Measurements from ENCODE around the gene COX7B2.

Gene COX7B2

DNA sequence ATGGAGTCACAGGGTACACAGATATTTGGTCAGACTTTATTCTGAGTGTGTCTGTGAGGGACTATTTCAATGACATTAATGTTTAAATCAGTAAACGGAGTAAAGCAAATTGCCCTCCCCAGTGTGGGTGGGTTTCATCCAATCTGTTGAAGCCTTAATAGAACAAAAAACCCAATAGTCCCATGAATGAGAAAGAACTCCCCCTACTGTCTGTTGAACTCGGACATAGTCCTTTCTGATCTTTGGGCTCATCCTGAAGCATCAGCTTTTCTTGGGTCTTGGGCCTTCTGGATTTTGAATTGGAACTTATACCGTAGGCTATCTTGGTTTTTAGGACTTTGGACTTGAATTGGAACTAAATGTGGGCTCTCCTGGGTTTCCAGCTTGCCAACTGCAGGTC is 193.6 kb downstream of the COX7B2 start:
- Histone ChIP-seq H3K36me3 (ENCODE audit: control insufficient read depth, low read depth, low read length) (no peaks in the 10 kb centered on the region), H3K4me1 (ENCODE audit: control insufficient read depth, low read depth, low read length) (no peaks in the 10 kb centered on the region), H3K9me3 (ENCODE audit: control insufficient read depth, low read depth, low read length) (no peaks in the 10 kb centered on the region), H3K9ac (ENCODE audit: low read length) (no peak overlapping the region), H3K27ac (ENCODE audit: low read length) (no peak overlapping the region), H3K4me3 (ENCODE audit: low read length) (no peak overlapping the region), H3K27me3 (ENCODE audit: control insufficient read depth, insufficient read depth, low read length) (no peaks in the 10 kb centered on the region)

DNA sequence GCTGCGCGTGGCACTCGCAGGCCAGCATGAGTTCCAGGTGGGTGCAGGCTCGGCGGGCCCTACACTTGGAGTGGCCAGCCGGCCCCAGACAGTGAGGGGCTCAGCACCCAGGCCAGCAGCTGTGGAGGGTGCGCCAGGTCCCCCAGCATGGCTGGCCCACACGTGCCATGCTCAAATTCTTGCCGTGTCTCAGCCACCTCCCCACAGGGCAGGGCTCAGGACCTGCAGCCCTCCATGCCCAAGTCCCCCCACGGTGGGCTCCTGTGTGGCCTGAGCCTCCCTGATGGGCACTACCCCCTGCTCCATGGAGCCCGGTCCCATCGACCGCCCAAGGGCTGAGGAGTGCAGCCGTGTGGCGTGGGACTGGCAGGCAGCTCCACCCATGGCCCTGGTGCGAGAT is 210.2 kb downstream of the COX7B2 start:
- no peak overlapping the region for H3K9ac ChIP-seq (ENCODE audit: low read length)
- H3K4me3 ChIP-seq (ENCODE audit: low read length), result no peak overlapping the region
- H3K27ac ChIP-seq (ENCODE audit: low read length), result no peak overlapping the region
- H3K36me3 ChIP-seq (ENCODE audit: control insufficient read depth, low read depth, low read length), result no peaks in the 10 kb centered on the region
- no peaks in the 10 kb centered on the region for H3K4me1 ChIP-seq (ENCODE audit: control insufficient read depth, low read depth, low read length)
- peaks cover 3% of the 10 kb centered on the region for H3K9me3 ChIP-seq (ENCODE audit: control insufficient read depth, low read depth, low read length)
- H3K27me3 ChIP-seq (ENCODE audit: control insufficient read depth, insufficient read depth, low read length), result no peaks in the 10 kb centered on the region
